ENCODE measurements around the gene GBA2.

GBA2 gene

GRCh38 chr9:35691757-35692301 is 57.2 kb downstream of the GBA2 start:
- DNase-seq (ENCODE audit: low read depth in 3 of 3): no peak

- DNase-seq (ENCODE audit: low read depth in 3 of 3): no peak
Observed at GRCh38 chr9:35691334-35691650, 57.7 kb downstream of the GBA2 start.

- DNase-seq (ENCODE audit: low read depth in 3 of 3): peak in 1 of 3 experiments; percentile 9
Observed at GRCh38 chr9:35690614-35691333, 58.3 kb downstream of the GBA2 start.

- DNase-seq (ENCODE audit: low read depth in 3 of 3): no peak
Observed at GRCh38 chr9:35690294-35690613, 58.8 kb downstream of the GBA2 start.

GRCh38 chr9:35689542-35690293 is 59.3 kb downstream of the GBA2 start, which contains the start of gene TPM2:
Gene TPM2, minus strand, starts transcription at chr9:35689925. Its CDS starts 108 bp downstream, at chr9:35689817.
- DNase-seq (ENCODE audit: low read depth in 3 of 3): no peak

DNA sequence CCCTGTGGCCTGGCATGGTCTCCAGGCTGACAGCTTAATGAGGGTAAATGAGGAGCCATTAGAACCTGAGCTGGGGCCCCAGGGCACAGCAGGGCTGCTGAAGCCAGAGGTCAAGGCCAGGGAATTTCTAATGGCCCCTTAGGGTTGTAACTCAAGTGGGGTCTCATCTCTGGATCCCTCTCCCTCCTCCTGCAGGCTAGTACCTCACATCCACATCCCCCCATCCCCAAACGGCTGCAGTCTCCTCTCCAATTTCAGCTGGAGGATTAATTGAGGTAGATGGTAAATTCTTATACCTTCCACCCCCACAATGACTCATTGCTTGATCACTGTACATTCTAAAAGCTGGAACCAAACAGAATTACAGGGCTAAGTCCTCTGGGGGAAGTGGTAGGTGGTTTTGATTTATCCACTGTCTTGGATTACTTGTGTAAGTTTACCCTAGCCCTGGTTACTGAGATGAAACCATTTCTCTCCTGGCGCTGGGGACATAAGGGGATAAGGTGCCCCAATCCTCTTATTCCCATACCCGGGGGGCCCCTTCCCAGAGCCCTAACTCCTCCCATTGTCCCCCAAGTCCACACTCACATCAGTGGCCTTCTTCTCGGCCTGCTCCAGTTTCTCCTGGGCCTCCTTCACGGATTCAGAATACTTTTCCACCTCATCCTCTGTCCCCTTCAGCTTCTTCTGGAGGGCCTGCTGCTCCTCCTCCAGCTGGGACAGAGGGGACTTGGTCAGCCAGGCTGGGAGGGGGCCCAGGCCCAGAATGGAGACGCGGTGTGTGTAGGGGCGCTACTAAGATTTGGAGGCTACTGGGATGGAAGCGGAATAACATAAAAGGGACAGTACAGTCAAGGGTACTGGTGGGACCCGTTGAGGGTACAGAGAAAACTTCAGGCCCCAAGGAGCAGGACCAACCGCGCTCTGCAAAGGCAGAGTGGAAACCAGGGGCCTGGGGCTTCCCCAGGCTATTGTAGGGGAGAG is 60.2 kb downstream of the GBA2 start:
- DNase-seq (ENCODE audit: low read depth in 3 of 3): no peak

- DNase-seq (ENCODE audit: low read depth in 3 of 3): no peak
Observed at GRCh38 chr9:35687972-35688557, 61.0 kb downstream of the GBA2 start.

DNA sequence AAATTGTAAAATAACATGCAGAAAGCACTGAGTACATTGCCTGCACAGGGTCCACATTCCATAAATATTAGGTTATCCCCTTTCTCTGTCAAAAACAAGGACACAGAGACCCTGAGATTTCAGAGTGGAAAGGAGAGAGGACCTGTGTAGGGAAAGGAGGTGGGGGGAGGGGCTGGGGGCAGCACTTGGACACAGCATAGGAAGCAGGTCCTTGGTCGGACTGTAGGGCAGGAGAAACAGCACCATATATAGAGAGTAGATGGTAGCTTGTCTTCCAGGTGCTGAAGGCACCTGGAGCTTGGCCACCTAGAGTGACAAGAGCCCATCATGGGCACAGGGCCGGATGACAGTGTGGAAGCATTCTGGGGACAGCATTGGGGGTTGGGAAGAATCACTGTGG is 61.7 kb downstream of the GBA2 start:
- DNase-seq (ENCODE audit: low read depth in 3 of 3): no peak

Measured in stimulated activated CD4-positive, alpha-beta T cell treated with anti-CD3 and anti-CD28 coated beads, TNF-alpha, amount 100 ng/mL, for 4 hours (primary cell).